ENCODE results near the gene MAPK13.

MAPK13 gene

DNA sequence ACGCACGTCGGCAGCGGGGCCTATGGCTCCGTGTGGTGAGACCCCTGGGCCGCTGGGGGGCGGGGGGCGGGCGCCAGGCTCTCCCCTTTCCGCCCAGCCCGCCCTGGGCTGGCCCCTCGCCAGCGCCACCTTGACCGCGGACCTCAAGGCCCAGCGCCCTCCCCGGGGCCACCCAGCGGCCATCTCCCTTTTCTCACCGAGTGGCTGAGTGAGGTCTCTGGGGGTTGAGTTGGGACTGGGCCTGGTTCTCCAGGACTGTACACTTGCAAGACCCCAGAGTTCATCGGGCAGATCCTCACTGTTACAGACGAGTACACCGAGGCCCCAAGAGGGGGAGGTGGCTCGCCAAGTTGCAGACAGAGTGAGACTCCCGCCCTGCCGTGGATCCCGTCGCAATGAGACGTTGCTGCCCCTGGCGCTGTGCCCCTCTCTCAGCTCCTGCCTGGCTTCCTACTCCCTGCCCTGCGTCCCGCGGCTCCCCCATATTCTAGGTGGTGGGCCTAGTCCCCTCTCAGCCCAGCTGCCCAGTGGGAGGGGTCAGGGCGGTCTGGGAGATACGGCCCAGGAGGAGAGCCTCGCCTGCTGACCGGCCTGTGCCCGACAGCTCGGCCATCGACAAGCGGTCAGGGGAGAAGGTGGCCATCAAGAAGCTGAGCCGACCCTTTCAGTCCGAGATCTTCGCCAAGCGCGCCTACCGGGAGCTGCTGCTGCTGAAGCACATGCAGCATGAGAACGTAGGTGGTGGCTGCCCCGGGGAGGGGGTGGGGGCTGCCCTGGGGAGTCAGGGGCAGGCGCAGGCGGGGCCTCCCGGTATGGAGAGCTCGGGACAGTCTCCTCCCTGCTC lies 576 bp downstream of the MAPK13 start:
- Mint-ChIP-seq H3K27ac (peak overlapping the region; percentile 86), H3K4me3 (peak overlapping the region; percentile 80), H3K9me3 (no peaks in the 10 kb centered on the region), H3K27me3 (no peaks in the 10 kb centered on the region), H3K4me1 (peaks cover 62% of the 10 kb centered on the region), H3K36me3 (peaks cover 27% of the 10 kb centered on the region)
- peak; percentile 65 for ATAC-seq

- ATAC-seq: peak; percentile 70
- H3K27ac Mint-ChIP-seq: peak overlapping the region; percentile 86
- peak overlapping the region; percentile 80 for H3K4me3 Mint-ChIP-seq
- no peaks in the 10 kb centered on the region for H3K9me3 Mint-ChIP-seq
- peaks cover 67% of the 10 kb centered on the region for H3K4me1 Mint-ChIP-seq
- H3K27me3 Mint-ChIP-seq: no peaks in the 10 kb centered on the region
- peaks cover 29% of the 10 kb centered on the region for H3K36me3 Mint-ChIP-seq
These were observed 1.4 kb downstream of the MAPK13 start for GRCh38 chr6:36131511-36132245.

DNA sequence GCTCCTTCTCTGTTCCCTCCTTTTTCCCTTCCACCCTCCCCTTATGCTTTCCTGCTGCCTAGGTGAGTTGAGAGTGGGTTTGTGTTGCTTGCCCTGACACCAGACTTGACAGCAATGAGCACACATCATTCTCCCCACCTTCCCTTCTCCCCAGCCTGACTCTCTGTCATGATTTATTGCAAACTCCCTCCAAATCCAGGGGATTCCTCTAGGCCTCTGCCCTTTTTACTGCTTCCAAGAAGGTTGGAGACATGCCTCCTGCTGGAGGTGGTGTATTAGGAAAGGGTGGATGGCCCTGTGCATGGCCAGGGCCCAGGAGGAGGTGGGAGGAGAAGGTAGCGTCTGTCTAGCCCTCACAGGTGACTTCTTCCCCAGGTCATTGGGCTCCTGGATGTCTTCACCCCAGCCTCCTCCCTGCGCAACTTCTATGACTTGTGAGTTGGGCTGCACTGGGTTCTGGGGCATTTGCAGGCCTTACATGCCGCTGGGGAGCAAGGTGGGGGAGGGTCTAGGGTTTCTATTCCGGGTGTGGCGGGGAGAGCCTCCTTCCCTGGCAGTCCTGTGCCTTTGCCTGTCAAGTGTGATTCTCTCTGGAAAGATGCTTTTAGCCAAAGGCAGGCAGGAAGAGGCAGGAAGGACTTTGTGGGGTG lies 2.1 kb downstream of the MAPK13 start:
- Mint-ChIP-seq H3K4me3 (no peak overlapping the region), H3K9me3 (no peaks in the 10 kb centered on the region), H3K27me3 (no peaks in the 10 kb centered on the region), H3K36me3 (peaks cover 35% of the 10 kb centered on the region), H3K4me1 (peaks cover 69% of the 10 kb centered on the region), H3K27ac (peak overlapping the region; percentile 86)
- no peak for ATAC-seq

GRCh38 chr6:36133148-36133547 lies 2.8 kb downstream of the MAPK13 start:
- H3K9me3 Mint-ChIP-seq: no peaks in the 10 kb centered on the region
- H3K27me3 Mint-ChIP-seq: no peaks in the 10 kb centered on the region
- peaks cover 69% of the 10 kb centered on the region for H3K4me1 Mint-ChIP-seq
- no peak overlapping the region for H3K4me3 Mint-ChIP-seq
- peaks cover 37% of the 10 kb centered on the region for H3K36me3 Mint-ChIP-seq
- ATAC-seq: no peak
- H3K27ac Mint-ChIP-seq: peak overlapping the region; percentile 86

DNA sequence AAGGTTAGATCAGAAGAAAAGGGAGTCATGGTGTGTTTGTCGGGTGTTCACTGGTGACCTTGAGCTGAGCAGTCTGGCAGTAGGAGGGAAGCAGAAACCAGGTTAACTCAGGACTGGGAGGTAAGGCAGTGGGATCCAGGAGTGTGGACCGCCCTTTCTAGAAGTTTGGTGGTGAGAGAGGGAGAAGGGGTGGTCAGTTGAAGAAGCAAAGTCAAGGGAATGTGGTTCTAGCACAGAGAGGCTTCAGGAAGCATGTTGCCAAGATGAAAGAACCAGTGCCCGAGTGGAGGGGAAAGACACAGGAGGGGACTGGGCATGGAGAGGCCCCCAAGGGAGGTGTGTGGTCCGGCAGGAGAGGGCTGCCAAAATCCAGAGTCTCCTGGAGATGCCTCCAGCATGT lies 3.6 kb downstream of the MAPK13 start:
- Mint-ChIP-seq H3K27me3 (no peaks in the 10 kb centered on the region), H3K4me3 (no peak overlapping the region), H3K9me3 (no peaks in the 10 kb centered on the region), H3K4me1 (peaks cover 66% of the 10 kb centered on the region), H3K27ac (peak overlapping the region; percentile 4), H3K36me3 (peaks cover 43% of the 10 kb centered on the region)
- ATAC-seq: no peak

DNA sequence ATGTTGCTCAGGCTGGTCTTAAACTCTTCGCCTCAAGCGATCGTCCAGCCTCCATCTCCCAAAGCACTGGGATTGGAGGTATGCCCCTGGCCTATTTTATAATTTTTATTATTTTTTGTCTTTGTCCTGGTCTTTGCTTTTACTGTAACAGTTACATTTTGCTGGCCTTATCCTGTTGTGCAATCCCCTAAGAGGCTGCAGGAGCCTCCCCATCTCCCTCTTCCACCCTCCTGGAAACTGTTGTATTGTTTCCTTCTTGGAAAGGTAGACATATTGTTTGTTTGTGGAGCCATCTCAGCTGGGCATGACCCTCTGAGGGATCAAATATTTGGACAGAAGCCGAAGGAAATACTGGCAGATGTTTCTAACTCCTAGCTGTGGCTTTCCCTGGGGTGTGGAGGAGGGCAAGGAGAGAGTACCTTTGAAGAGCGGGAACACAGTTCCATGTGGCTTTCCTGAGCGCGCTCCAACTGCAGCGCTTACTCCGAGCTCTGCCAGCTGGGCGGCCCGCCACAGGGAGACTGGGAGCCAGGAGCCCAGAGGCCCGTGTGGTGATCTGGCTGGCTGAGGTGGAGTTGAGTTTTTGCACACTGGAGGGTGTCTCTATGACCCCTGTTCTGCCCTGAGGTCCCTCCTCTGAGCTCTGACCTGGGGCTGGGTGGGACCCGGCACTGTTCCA lies 4.9 kb downstream of the MAPK13 start:
- peak overlapping the region; percentile 56 for H3K27ac Mint-ChIP-seq

DNA sequence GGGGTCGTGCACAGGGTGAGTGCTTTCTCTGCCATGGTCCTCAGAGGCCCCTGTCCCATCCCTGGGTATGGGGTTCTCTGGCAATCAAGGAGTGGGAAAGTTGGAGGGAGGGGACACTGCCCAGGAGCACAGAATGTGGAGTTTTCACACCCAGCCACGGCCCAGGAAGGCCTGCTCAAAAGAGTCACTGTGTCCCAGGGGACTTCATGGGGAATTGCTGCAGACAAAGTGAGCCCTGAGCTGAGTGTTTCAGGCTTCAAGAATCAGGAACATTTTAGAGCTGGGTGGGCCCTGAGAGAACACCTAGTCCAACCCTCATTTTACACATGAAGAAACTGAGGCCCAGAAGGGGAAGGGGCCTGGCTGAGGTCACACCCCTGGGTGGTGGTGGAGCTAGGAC lies 5.7 kb downstream of the MAPK13 start:
- Mint-ChIP-seq H3K4me3 (peak overlapping the region; percentile 21), H3K4me1 (peaks cover 55% of the 10 kb centered on the region), H3K36me3 (peaks cover 55% of the 10 kb centered on the region), H3K9me3 (no peaks in the 10 kb centered on the region), H3K27ac (peak overlapping the region; percentile 56), H3K27me3 (no peaks in the 10 kb centered on the region)
- peak; percentile 59 for ATAC-seq

More for the DNA sequence above, 4.9 kb downstream of the MAPK13 start:
- peaks cover 55% of the 10 kb centered on the region for H3K36me3 Mint-ChIP-seq
- H3K9me3 Mint-ChIP-seq: no peaks in the 10 kb centered on the region
- peaks cover 55% of the 10 kb centered on the region for H3K4me1 Mint-ChIP-seq
- no peak overlapping the region for H3K4me3 Mint-ChIP-seq
- H3K27me3 Mint-ChIP-seq: no peaks in the 10 kb centered on the region
- ATAC-seq: no peak

GRCh38 chr6:36136551-36136950 lies 6.2 kb downstream of the MAPK13 start:
- no peaks in the 10 kb centered on the region for H3K9me3 Mint-ChIP-seq
- peak overlapping the region; percentile 55 for H3K27ac Mint-ChIP-seq
- peaks cover 54% of the 10 kb centered on the region for H3K4me1 Mint-ChIP-seq
- no peaks in the 10 kb centered on the region for H3K27me3 Mint-ChIP-seq
- no peak for ATAC-seq
- H3K36me3 Mint-ChIP-seq: peaks cover 55% of the 10 kb centered on the region
- H3K4me3 Mint-ChIP-seq: no peak overlapping the region

- no peak overlapping the region for H3K4me3 Mint-ChIP-seq
- H3K36me3 Mint-ChIP-seq: peaks cover 56% of the 10 kb centered on the region
- H3K4me1 Mint-ChIP-seq: peaks cover 33% of the 10 kb centered on the region
- H3K27me3 Mint-ChIP-seq: no peaks in the 10 kb centered on the region
- no peak for ATAC-seq
- peak overlapping the region; percentile 37 for H3K27ac Mint-ChIP-seq
- no peaks in the 10 kb centered on the region for H3K9me3 Mint-ChIP-seq
These were observed 8.4 kb downstream of the MAPK13 start for GRCh38 chr6:36138667-36139066.

GRCh38 chr6:36139431-36139830 lies 9.1 kb downstream of the MAPK13 start:
- Mint-ChIP-seq H3K36me3 (peaks cover 52% of the 10 kb centered on the region), H3K9me3 (no peaks in the 10 kb centered on the region), H3K4me1 (peaks cover 29% of the 10 kb centered on the region), H3K27ac (peak overlapping the region; percentile 37), H3K27me3 (no peaks in the 10 kb centered on the region), H3K4me3 (no peak overlapping the region)
- no peak for ATAC-seq

DNA sequence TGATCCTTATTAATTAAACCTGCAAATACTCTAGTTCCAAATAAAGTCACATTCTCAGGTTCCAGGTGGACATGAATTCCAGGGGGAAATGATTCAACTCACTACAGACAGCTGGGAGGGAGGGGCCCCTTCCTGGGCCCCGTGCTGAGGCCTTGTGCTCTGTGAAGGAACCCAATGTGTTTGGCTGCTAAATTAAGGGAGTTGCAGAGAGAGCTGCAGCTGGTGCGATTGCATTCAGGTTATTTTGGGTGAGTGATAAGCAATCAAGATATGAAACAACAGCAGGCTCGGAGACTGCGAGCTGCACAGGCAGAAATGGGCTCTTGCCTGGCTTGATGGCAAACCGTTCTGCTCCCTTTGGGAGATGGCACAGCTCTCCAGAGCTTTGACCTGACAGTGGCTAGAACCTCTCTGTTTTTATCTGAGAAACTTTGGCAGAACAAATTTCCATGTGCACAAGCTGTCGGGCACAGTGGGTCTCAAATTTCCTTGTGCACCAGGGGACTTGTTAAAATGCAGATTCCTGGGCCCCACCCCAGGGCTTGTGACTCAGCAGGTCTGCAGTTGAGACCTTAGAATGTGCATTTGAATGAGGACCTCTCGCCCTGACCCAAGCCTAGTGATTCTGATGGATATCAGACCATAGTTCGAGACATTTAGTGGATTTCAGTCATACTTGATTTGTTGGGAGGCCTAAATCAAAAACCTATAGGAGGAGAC lies 9.8 kb downstream of the MAPK13 start:
- peaks cover 22% of the 10 kb centered on the region for H3K4me1 Mint-ChIP-seq
- no peak for ATAC-seq
- no peak overlapping the region for H3K4me3 Mint-ChIP-seq
- peaks cover 45% of the 10 kb centered on the region for H3K36me3 Mint-ChIP-seq
- H3K27me3 Mint-ChIP-seq: no peaks in the 10 kb centered on the region
- no peaks in the 10 kb centered on the region for H3K9me3 Mint-ChIP-seq
- H3K27ac Mint-ChIP-seq: no peak overlapping the region

- no peak overlapping the region for H3K27ac Mint-ChIP-seq
- no peaks in the 10 kb centered on the region for H3K27me3 Mint-ChIP-seq
- peaks cover 13% of the 10 kb centered on the region for H3K4me1 Mint-ChIP-seq
- no peak overlapping the region for H3K4me3 Mint-ChIP-seq
- ATAC-seq: no peak
- no peaks in the 10 kb centered on the region for H3K9me3 Mint-ChIP-seq
- peaks cover 36% of the 10 kb centered on the region for H3K36me3 Mint-ChIP-seq
These were observed 10.8 kb downstream of the MAPK13 start for GRCh38 chr6:36141091-36141490.

DNA sequence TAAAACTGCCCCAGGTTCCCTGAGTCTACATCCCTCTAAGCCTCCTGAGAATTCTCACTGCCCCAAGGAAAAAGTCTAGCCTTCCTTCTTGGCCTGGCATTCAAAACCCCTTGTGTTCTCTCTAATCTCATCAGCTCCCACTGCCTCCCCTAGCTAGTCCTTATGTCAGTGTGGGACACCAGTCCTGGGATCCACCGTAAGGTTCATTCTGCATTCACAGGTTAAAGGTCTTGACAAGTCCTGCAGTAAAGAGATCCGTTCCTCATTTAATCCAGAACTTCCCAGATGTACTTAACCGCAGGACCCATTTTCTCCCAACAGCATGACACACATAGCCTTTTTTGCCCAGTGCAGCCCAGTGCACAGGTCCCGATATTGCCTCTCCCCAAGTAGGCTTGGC lies 11.6 kb downstream of the MAPK13 start:
- ATAC-seq: no peak
- peaks cover 8% of the 10 kb centered on the region for H3K4me1 Mint-ChIP-seq
- H3K36me3 Mint-ChIP-seq: peaks cover 34% of the 10 kb centered on the region
- no peaks in the 10 kb centered on the region for H3K9me3 Mint-ChIP-seq
- H3K4me3 Mint-ChIP-seq: no peak overlapping the region
- H3K27me3 Mint-ChIP-seq: no peaks in the 10 kb centered on the region
- no peak overlapping the region for H3K27ac Mint-ChIP-seq

- H3K27ac Mint-ChIP-seq: no peak overlapping the region
- no peak overlapping the region for H3K4me3 Mint-ChIP-seq
- no peaks in the 10 kb centered on the region for H3K27me3 Mint-ChIP-seq
- peaks cover 29% of the 10 kb centered on the region for H3K36me3 Mint-ChIP-seq
- ATAC-seq: no peak
- H3K9me3 Mint-ChIP-seq: peaks cover under 1% of the 10 kb centered on the region
- H3K4me1 Mint-ChIP-seq: peaks cover 12% of the 10 kb centered on the region
These were observed 12.9 kb downstream of the MAPK13 start for GRCh38 chr6:36142971-36143838.

Measured in stimulated activated memory B cell treated with anti-CD40 and anti-IgM and Interleukin-4, amounts not matched to agents 10 μg/mL and 1 μg/mL and 100 μg/mL, for 72 hours (primary cell).